K562 (cell line): ENCODE data around the gene KDM2B. TPM values are rescaled to one million over a fixed set of nuclear protein-coding genes. Genes with fewer than 3 reads are reported as not detected.

Experiments used
- ATAC-seq: fragments of 200-7000 bp; cut with Tn5 transposase; 3 replicates; pipeline ENCODE4 v1.9.1; 2020; ENCODE audit warnings: moderate library complexity
- BruUV-seq: library from RNA; stranded (reverse); fragments of 400-500 nt; replicated peaks from 2 replicates; lab custom pipeline; 2021; lab: Mats Ljungman, UMichigan
- CTCF ChIA-PET: fragments of 300-600 bp; formaldehyde crosslinking; extraction: SDS; loops from one replicate; lab custom pipeline; 2021; ENCODE audit warnings: low intra/inter-chr PET ratio; lab: Yijun Ruan, JAX
- POLR2A ChIA-PET: fragments of 300-600, 350-650 bp; sonication (Branson Sonifier 250); formaldehyde crosslinking; extraction: SDS; loops from one replicate; lab custom pipeline; 2021; ENCODE audit warnings: antibody characterized with exemption, inconsistent platforms; lab: Yijun Ruan, JAX
- DNase-seq, 4 experiments: peaks; one replicate each; pipeline versions ENCODE4 v3.0.0 to v3.0.0-alpha.2; 2011 to 2018; ENCODE audit warnings: low spot score in 3 of 4, mixed read lengths in 3 of 4; ENCODE audit errors: extremely low read depth in 1 of 4
- FAIRE-seq: peaks from 2 replicates; lab custom pipeline; 2011; peaks lifted over from hg19 to GRCh38; lab: Jason Lieb, UNC
- H2AFZ ChIP-seq: 2 replicates; pipeline ENCODE4 v1.6.0; 2011; ENCODE audit warnings: low read depth, low read length, control low read depth, inconsistent platforms
- H3K27ac ChIP-seq: fragments of 200-600 bp; 3 replicates; pipeline ENCODE4 v1.8.0; 2011; ENCODE audit warnings: low read depth, mild to moderate bottlenecking, control low read depth, inconsistent platforms, low read length, moderate library complexity, mixed read lengths; ENCODE audit errors: extremely low read depth
- H3K27me3 ChIP-seq, 2 experiments: fragments of 300-600 bp in 1 of 2; 2 replicates in 1 of 2; 3 replicates in 1 of 2; pipeline versions ENCODE4 v1.6.0 to v1.8.0; 2011; ENCODE audit warnings: inconsistent platforms in 2 of 2, low read length in 2 of 2, mild to moderate bottlenecking in 1 of 2, mixed read lengths in 1 of 2, moderate library complexity in 1 of 2; ENCODE audit not compliant: control insufficient read depth in 2 of 2, insufficient read depth in 2 of 2
- H3K36me3 ChIP-seq: fragments of 300-600 bp; 3 replicates; pipeline ENCODE4 v1.8.0; 2011; ENCODE audit warnings: mild to moderate bottlenecking, low read length, inconsistent platforms; ENCODE audit not compliant: control insufficient read depth, insufficient read depth
- H3K4me1 ChIP-seq, 2 experiments: fragments of 200-600 bp in 1 of 2; replicated peaks in 1 of 2; 2 replicates in 1 of 2; 3 replicates in 1 of 2; pipeline versions ENCODE4 v1.5.1 to v1.8.0; 2011; ENCODE audit warnings: inconsistent platforms in 2 of 2, low read length in 2 of 2, mild to moderate bottlenecking in 1 of 2, mixed read lengths in 1 of 2, moderate library complexity in 1 of 2; ENCODE audit not compliant: control insufficient read depth in 2 of 2, insufficient read depth in 2 of 2
- H3K4me2 ChIP-seq: 2 replicates; pipeline ENCODE4 v1.6.1; 2011; ENCODE audit warnings: low read length, control low read depth, inconsistent platforms, mixed read lengths; ENCODE audit not compliant: insufficient read depth
- H3K4me3 ChIP-seq: fragments of 200-600 bp; sonication (generic), shearing (Covaris generic); 2 replicates; pipeline ENCODE4 v1.5.1; 2016; ENCODE audit warnings: control low read depth, inconsistent platforms
- H3K79me2 ChIP-seq: fragments of 200-600 bp; 3 replicates; pipeline ENCODE4 v1.8.0; 2011; ENCODE audit warnings: low read length, inconsistent platforms; ENCODE audit not compliant: control insufficient read depth, insufficient read depth
- H3K9ac ChIP-seq, 2 experiments: 2 replicates each; pipeline versions ENCODE4 v1.6.0 to v1.6.1; 2011; ENCODE audit warnings: low read depth in 2 of 2, low read length in 2 of 2, control low read depth in 1 of 2, inconsistent platforms in 1 of 2, mild to moderate bottlenecking in 1 of 2, mixed read lengths in 1 of 2; ENCODE audit not compliant: insufficient read depth in 1 of 2
- H3K9me1 ChIP-seq: one replicate; pipeline ENCODE4 v1.6.0; 2011; ENCODE audit warnings: inconsistent platforms, mild to moderate bottlenecking, low read length, moderate library complexity; ENCODE audit not compliant: control insufficient read depth, insufficient read depth
- H3K9me3 ChIP-seq: replicated peaks from 2 replicates; pipeline ENCODE4 v1.5.1; 2011; ENCODE audit warnings: low read depth, low read length, inconsistent platforms; ENCODE audit not compliant: control insufficient read depth, insufficient read depth
- H4K20me1 ChIP-seq: replicated peaks from 2 replicates; pipeline ENCODE4 v1.6.1; 2011; ENCODE audit warnings: low read length, inconsistent platforms, mixed read lengths; ENCODE audit not compliant: control insufficient read depth, insufficient read depth
- CEBPB ChIP-seq: fragments of 450-650 bp; IDR thresholded peaks from 2 replicates; pipeline ENCODE4 v1.6.1; 2016; ENCODE audit warnings: missing genetic modification characterization, missing compliant biosample characterization
- CEBPG ChIP-seq, 3 experiments: fragments of 200-800 bp in 1 of 3; sonication (Bioruptor generic) in 1 of 3; sonication (generic) in 1 of 3; formaldehyde crosslinking in 1 of 3; IDR thresholded peaks in 2 of 3; conservative IDR thresholded peaks in 1 of 3; 2 replicates each; pipeline versions ENCODE4 v1.6.1 to v1.8.0; 2016 to 2022; ENCODE audit warnings: missing compliant biosample characterization in 2 of 3, missing genetic modification characterization in 2 of 3, mild to moderate bottlenecking in 1 of 3, missing genetic modification reagents in 1 of 3
- ETV6 ChIP-seq, 3 experiments: fragments of 150-350 bp in 1 of 3; sonication (generic) in 1 of 3; formaldehyde crosslinking in 1 of 3; IDR thresholded peaks; 2 replicates each; pipeline versions ENCODE4 v1.6.1 to v1.8.0; 2014 to 2022; ENCODE audit warnings: borderline replicate concordance in 2 of 3, low read depth in 2 of 3, antibody characterized with exemption in 1 of 3, low read length in 1 of 3, mild to moderate bottlenecking in 1 of 3, missing genetic modification reagents in 1 of 3
- HNRNPL ChIP-seq: fragments of 200-400 bp; formaldehyde crosslinking; IDR thresholded peaks from 2 replicates; pipeline ENCODE4 v1.6.1; 2017; ENCODE audit warnings: low read depth, mild to moderate bottlenecking, low read length
- PRPF4 ChIP-seq: fragments of 200-400 bp; formaldehyde crosslinking; IDR thresholded peaks from one replicate; pipeline ENCODE4 v1.6.1; 2017; ENCODE audit warnings: low read length, low read depth, mild to moderate bottlenecking; ENCODE audit not compliant: insufficient read depth, poor library complexity, severe bottlenecking
- SIX5 ChIP-seq, 2 experiments: IDR thresholded peaks; 2 replicates each; pipeline ENCODE4 v1.6.1; 2011; ENCODE audit warnings: low read length in 2 of 2, borderline replicate concordance in 1 of 2, low read depth in 1 of 2, mild to moderate bottlenecking in 1 of 2, moderate library complexity in 1 of 2; ENCODE audit not compliant: insufficient read depth in 1 of 2
- TCF3 ChIP-seq: sonication (generic); formaldehyde crosslinking; IDR thresholded peaks from 2 replicates; pipeline ENCODE4 v1.4.0; 2020; ENCODE audit warnings: mild to moderate bottlenecking, missing genetic modification reagents
- WGBS: fragments of 100-300 bp; shearing (Covaris generic); methylation state at CpG from one replicate; pipeline ENCODE4 v1.1.6; 2016; ENCODE audit warnings: low coverage, mixed read lengths; ENCODE audit not compliant: insufficient coverage; ENCODE audit errors: missing lambda C conversion rate; 5-methylcytosine and 5-hydroxymethylcytosine counted together
- in situ Hi-C: fragments of 300-500 bp; cut with MboI; formaldehyde crosslinking; loops from 4 replicates; pipeline ENCODE4 v1.15.0; 2018; ENCODE audit warnings: inconsistent platforms, mixed read lengths
- intact Hi-C: fragments of 100-400 bp; cut with micrococcal nuclease; formaldehyde crosslinking; loops from 2 replicates; pipeline ENCODE4 v1.14.2; 2022
- polyA plus RNA-seq, 8 experiments: library from polyadenylated mRNA; depleted of rRNA in 4 of 8; stranded (reverse) in 5 of 8; unstranded in 3 of 8; fragments of >200 nt; fragmentation: Nextera tagmentation in 2 of 8; fragmentation: Illumina TruSeq in 1 of 8; extraction: Ambion mirVana in 2 of 8; extraction: Trizol in 1 of 8; gene quantifications; 2 replicates each; pipeline versions ENCODE4 v1.2.1 to v1.2.3, GENCODE V29; 2011 to 2014; ENCODE audit warnings: inconsistent platforms in 1 of 8, missing spikeins in 1 of 8
- total RNA-seq, 7 experiments: library from RNA; depleted of rRNA in 6 of 7; stranded (reverse); fragments of >200 nt in 6 of 7; fragmentation: Illumina TruSeq in 2 of 7; extraction: Trizol in 2 of 7; gene quantifications; 2 replicates each; pipeline versions ENCODE4 v1.2.1 to v1.2.3, GENCODE V29; 2011 to 2021; ENCODE audit warnings: low replicate concordance in 1 of 7
- TF ChIP-seq, protein P1 (sequence below): sonication (generic); formaldehyde crosslinking; IDR thresholded peaks from 2 replicates; pipeline ENCODE4 v1.8.1; 2023; ENCODE audit warnings: mild to moderate bottlenecking, missing genetic modification reagents

The KDM2B gene
- total and polyA plus RNA-seq, 9 of the 15 experiments (the other 6 are each of a cell fraction or from before 2014, with no cell fraction given), result 7.4 to 50.5 (median 22.5) TPM

DNA sequence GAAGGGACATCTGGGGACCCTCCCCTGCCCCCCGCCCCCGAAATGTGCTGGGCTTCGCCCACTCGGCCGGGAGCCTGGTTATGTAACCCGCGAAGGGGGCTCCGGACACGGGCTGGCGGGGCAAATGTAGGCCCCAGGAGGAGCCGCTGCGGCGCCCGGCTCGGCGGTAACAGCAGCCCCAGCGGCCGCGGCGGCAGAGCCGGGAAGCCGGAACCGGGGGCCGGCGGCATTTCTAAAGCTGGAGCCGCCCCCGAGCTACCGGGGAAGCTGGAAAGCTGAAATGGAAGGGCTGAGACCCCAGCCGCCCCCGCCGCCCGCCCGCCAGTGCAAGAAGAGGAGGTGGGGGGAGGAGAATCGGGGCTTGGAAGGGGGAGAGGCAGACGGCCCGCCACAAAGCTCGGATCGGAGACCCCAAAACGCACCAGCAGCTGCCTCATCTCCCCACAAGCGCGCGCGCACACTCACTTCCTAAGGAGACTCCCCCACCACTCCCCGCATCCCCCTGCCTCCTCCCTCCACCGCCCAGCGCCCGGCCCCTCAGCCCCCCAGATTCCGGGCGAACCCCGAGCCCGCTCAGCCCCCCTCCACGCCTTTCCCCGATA, 1.5 kb downstream of the KDM2B start (continued):
- TF ChIP-seq ETV6 (IDR thresholded peaks at IDR 0.05; ENCODE audit: borderline replicate concordance in 1 of 2, low read depth in 2 of 2, low read length in 1 of 2), result no peak
- TF ChIP-seq ETV6 (CRISPR knock-in tag; IDR thresholded peaks at IDR 0.05; ENCODE audit: borderline replicate concordance), result no peak
- TF ChIP-seq SIX5 (IDR thresholded peaks at IDR 0.05; ENCODE audit: borderline replicate concordance in 1 of 2, insufficient read depth in 1 of 2, low read depth in 1 of 2, low read length in 2 of 2), result no peak

- peak overlapping the region; percentile 88 for H2AFZ ChIP-seq
- POLR2A ChIA-PET, result interaction anchor here (0.5 to 2.1 kb wide), 4 partner anchors 9 to 108 kb away, joined by 3 to 11 read pairs (median 4); partner anchors contain the start of gene ORAI1
- WGBS, result 91% methylated on average over 37 of the region's 77 CpGs
- FAIRE-seq (no peak), ATAC-seq (no peak), DNase-seq (no peak)
- H3K79me2 ChIP-seq, result peaks cover 5% of the 10 kb centered on the region; the same call in 2 of the 3 replicates
- H4K20me1 ChIP-seq, result no peaks in the 10 kb centered on the region
- peak overlapping the region; percentile 83 for H3K4me2 ChIP-seq
- H3K27me3 ChIP-seq, result no peaks in the 10 kb centered on the region
- H3K9ac ChIP-seq, result peak overlapping the region; percentile 70 to 91; a peak in 3 of 4 replicates
- peak overlapping the region; percentile 54 for H3K4me3 ChIP-seq
- intact Hi-C loops, result no loop called here
- CTCF ChIA-PET, result no interaction called here
- BruUV-seq, result no TSS peak
- peaks cover 13% of the 10 kb centered on the region; the same call in 1 of the 3 replicates for H3K36me3 ChIP-seq
- no peaks in the 10 kb centered on the region for H3K9me1 ChIP-seq
- H3K27ac ChIP-seq, result peak overlapping the region; percentile 88; the same call in 1 of the 3 replicates
- in situ Hi-C loops, result no loop called here
- H3K9me3 ChIP-seq, result no peaks in the 10 kb centered on the region
- peaks cover 42 to 47% of the 10 kb centered on the region in 2 experiments for H3K4me1 ChIP-seq
- TF ChIP-seq PRPF4, result peak; percentile 44
- peak; percentile 77 for TF ChIP-seq CEBPB
- no peak for TF ChIP-seq TCF3 (CRISPR knock-in tag)
- TF ChIP-seq HNRNPL, result peak; percentile 51; the same call in 1 of the 2 replicates
- TF ChIP-seq, protein P1, sequence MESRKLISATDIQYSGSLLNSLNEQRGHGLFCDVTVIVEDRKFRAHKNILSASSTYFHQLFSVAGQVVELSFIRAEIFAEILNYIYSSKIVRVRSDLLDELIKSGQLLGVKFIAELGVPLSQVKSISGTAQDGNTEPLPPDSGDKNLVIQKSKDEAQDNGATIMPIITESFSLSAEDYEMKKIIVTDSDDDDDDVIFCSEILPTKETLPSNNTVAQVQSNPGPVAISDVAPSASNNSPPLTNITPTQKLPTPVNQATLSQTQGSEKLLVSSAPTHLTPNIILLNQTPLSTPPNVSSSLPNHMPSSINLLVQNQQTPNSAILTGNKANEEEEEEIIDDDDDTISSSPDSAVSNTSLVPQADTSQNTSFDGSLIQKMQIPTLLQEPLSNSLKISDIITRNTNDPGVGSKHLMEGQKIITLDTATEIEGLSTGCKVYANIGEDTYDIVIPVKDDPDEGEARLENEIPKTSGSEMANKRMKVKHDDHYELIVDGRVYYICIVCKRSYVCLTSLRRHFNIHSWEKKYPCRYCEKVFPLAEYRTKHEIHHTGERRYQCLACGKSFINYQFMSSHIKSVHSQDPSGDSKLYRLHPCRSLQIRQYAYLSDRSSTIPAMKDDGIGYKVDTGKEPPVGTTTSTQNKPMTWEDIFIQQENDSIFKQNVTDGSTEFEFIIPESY (CRISPR knock-in tag), result peak; percentile 86
- no peak for TF ChIP-seq SIX5 (IDR thresholded peaks at IDR 0.05; ENCODE audit: borderline replicate concordance in 1 of 2, insufficient read depth in 1 of 2, low read depth in 1 of 2, low read length in 2 of 2)
- TF ChIP-seq CEBPG (CRISPR knock-in tag; IDR thresholded peaks at IDR 0.05), result peak; percentile 65; the same call in 1 of the 2 replicates
- TF ChIP-seq CEBPG (tag; conservative IDR thresholded peaks at IDR 0.05 in 1 of 2, IDR thresholded peaks at IDR 0.05 in 1 of 2), result 0 out of 4 replicates have a peak, but pooled peaks of 1 of the 2 experiments have one; percentile 8
These were observed 2.3 kb downstream of the KDM2B start for GRCh38 chr12:121578230-121579189.
